Measurements from ENCODE around the gene PAX8.

PAX8 gene

DNA sequence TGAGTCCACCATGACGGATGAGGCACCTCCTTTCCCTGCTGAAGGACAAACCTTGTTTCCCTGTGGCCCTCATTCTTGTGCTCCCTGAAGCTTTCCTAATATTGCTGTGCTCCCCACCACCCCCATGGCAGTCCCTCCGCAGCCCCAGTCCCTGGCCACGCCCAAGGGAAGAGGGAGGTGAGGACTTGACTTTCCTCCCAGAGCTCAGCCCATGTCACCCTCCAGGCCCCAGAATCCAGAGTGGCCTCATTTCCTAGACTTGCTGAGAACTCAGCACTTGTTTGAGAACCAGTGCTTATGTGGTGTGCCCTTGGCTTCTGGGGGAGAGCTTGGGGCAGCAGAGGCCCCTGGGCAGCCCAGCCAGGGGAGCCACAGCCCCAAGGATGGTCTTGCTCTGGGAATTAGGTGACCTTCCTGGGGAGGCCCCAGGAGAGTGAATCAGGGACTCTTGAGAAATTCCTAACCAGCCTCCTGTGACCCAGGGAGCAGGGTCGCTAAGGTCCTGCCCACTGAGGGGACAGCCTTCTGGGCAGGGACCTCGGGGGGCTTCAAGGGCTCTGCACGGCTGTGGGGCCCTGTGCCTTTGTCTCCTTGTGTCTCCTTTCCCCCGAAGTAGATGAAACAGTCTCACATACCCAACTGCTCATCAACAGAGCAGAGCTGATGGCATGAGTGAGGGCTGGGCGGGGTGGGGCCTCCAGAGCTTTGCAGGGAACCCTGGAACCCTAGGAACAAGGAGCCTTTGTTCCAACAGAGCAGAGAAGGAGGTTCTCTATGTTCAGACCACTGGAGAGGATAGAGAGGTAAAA lies 77.0 kb downstream of the PAX8 start:
- in situ Hi-C loops (cut with HindIII; ENCODE audit: low pct_ligation_motif_present, low sequenced_read_pairs): no loop called here
- H3K27me3 ChIP-seq (replicated peaks): no peaks in the 10 kb centered on the region
- H3K4me3 ChIP-seq (ENCODE audit: low read depth, low read length): no peak overlapping the region
- DNase-seq: no peak
- no peaks in the 10 kb centered on the region for H3K36me3 ChIP-seq (replicated peaks)
- TF ChIP-seq, protein P1, sequence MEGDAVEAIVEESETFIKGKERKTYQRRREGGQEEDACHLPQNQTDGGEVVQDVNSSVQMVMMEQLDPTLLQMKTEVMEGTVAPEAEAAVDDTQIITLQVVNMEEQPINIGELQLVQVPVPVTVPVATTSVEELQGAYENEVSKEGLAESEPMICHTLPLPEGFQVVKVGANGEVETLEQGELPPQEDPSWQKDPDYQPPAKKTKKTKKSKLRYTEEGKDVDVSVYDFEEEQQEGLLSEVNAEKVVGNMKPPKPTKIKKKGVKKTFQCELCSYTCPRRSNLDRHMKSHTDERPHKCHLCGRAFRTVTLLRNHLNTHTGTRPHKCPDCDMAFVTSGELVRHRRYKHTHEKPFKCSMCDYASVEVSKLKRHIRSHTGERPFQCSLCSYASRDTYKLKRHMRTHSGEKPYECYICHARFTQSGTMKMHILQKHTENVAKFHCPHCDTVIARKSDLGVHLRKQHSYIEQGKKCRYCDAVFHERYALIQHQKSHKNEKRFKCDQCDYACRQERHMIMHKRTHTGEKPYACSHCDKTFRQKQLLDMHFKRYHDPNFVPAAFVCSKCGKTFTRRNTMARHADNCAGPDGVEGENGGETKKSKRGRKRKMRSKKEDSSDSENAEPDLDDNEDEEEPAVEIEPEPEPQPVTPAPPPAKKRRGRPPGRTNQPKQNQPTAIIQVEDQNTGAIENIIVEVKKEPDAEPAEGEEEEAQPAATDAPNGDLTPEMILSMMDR (IDR thresholded peaks at IDR 0.05; ENCODE audit: low read depth, low read length, missing control alignments): no peak
- H3K27ac ChIP-seq: no peak overlapping the region

GRCh38 chr2:113200736-113201490 lies 77.8 kb downstream of the PAX8 start:
- no peaks in the 10 kb centered on the region for H3K36me3 ChIP-seq (replicated peaks)
- H3K27me3 ChIP-seq (replicated peaks): no peaks in the 10 kb centered on the region
- in situ Hi-C loops (cut with HindIII; ENCODE audit: low pct_ligation_motif_present, low sequenced_read_pairs): no loop called here
- H3K27ac ChIP-seq: no peak overlapping the region
- no peak overlapping the region for H3K4me3 ChIP-seq (ENCODE audit: low read depth, low read length)
- TF ChIP-seq, protein P1 (IDR thresholded peaks at IDR 0.05; ENCODE audit: low read depth, low read length, missing control alignments): no peak
- no peak for DNase-seq

DNA sequence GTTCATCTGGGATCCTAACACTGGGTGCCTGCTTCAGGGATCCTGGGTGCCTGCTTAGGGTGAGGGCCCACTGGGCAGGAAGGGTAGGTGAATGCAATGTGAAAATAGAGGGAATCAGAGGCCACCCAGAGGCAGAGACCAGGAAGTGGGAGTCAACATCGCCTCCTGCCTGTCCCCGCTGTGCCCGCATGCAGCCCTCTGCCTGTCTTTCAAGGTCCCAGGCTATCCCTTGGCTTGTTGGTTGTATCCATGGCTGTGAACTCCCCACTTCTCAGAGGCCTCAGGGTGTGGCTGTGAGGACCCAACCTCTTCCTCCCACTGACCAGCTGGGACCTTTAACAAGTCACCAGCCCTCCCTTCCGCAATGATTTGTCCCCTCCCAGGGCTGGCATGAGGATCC lies 78.5 kb downstream of the PAX8 start:
- Histone ChIP-seq H3K36me3 (replicated peaks) (no peaks in the 10 kb centered on the region), H3K27ac (no peak overlapping the region), H3K27me3 (replicated peaks) (no peaks in the 10 kb centered on the region), H3K4me3 (ENCODE audit: low read depth, low read length) (no peak overlapping the region)
- no peak for DNase-seq
- in situ Hi-C loops (cut with HindIII; ENCODE audit: low pct_ligation_motif_present, low sequenced_read_pairs): no loop called here
- TF ChIP-seq, protein P1 (IDR thresholded peaks at IDR 0.05; ENCODE audit: low read depth, low read length, missing control alignments): peak; percentile 29

DNA sequence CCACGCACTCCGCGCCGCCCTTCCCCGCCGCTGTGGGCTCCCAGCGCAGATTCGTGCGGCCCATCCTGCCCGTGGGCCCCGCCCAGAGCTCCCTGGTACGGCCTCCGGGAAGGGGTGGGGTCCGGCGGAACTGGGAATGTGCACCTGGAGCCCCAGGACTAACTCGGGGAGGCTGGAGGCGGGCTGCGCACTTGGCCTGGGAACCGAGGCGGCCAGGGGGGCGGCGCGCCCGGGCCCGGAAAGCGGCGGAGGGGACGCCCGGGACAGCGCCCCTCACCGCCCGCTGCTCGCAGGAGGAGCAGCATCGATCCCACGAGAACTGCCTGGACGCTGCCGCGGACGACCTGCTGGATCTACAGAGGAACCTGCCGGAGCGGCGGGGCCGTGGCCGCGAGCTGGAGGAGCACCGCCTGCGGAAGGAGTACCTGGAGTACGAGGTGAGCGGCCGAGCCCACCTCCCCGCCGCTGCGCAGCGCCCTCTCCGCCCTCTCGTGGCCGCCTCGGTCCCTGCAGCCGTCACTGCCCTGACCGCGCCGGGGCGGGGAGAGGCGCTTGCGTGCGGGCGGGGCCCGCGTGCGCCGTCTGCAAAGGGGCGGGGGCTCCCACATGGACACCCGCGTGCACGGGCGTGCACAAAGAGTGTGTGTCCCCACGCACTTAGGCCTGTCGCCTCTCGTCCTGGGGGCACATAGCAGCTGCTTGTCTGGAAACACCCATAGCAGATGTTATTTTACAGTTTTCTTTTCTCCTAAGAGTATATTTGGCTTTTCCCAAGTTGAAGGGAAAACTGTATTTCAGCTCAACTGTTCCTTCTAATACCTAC lies 79.7 kb downstream of the PAX8 start:
- Histone ChIP-seq H3K36me3 (replicated peaks) (no peaks in the 10 kb centered on the region), H3K4me3 (ENCODE audit: low read depth, low read length) (peak overlapping the region; percentile 69), H3K27ac (peak overlapping the region; percentile 15), H3K27me3 (replicated peaks) (no peaks in the 10 kb centered on the region)
- TF ChIP-seq, protein P1 (IDR thresholded peaks at IDR 0.05; ENCODE audit: low read depth, low read length, missing control alignments): peak; percentile 68
- peak; percentile 43 for DNase-seq
- in situ Hi-C loops (cut with HindIII; ENCODE audit: low pct_ligation_motif_present, low sequenced_read_pairs): no loop called here

DNA sequence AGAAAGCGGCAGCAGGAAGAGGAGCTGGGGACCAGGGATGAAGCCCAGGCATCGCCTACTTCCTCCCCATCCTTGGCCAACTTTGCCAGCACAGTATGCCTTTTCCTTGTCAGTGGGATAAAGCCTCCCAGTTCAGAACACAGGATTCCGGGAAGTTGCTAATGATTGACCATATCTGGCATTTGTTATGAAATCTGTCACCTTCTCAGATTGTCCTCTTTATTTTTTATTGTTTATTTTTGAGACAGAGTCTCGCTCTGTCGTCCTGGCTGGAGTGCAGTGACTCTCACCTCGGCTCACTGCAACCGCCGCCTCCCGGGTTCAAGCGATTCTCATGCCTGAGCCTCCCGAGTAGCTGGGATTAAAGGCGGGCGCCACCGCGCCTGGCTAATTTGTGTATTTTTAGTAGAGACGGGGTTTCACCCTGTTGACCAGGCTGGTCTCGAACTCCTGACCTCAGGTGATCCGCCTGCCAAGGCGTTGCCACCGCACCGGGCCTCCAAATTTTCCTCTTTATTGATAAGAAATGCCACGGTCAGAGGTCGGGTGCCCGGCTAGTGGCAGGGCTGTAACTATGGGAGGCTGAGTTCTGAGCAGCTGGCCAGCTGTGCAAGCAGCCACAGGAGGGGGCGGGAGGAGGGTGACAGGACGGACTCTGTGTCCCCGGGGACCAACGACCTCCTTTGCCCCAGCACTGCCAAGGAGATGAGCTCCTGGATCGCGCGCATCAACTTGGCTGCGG lies 80.5 kb downstream of the PAX8 start:
- TF ChIP-seq, protein P1 (IDR thresholded peaks at IDR 0.05; ENCODE audit: low read depth, low read length, missing control alignments): no peak
- Histone ChIP-seq H3K36me3 (replicated peaks) (no peaks in the 10 kb centered on the region), H3K27me3 (replicated peaks) (no peaks in the 10 kb centered on the region), H3K27ac (no peak overlapping the region), H3K4me3 (ENCODE audit: low read depth, low read length) (peak overlapping the region; percentile 69)
- in situ Hi-C loops (cut with HindIII; ENCODE audit: low pct_ligation_motif_present, low sequenced_read_pairs): no loop called here
- no peak for DNase-seq
